HEK293 (cell line): ENCODE measurements around the gene MAGI2.
"Not testable (repeated sequence)": the region's sequence is repeated elsewhere in the genome, so short reads cannot be mapped to it uniquely, and the experiment has no call there.

Source experiments
- HOXC10 ChIP-seq: sonication (generic); formaldehyde crosslinking; IDR thresholded peaks from 2 replicates; pipeline ENCODE4 v1.8.1; 2023; ENCODE audit warnings: mild to moderate bottlenecking, missing genetic modification reagents
- ZNF366 ChIP-seq: fragments of 450-650 bp; formaldehyde crosslinking; conservative IDR thresholded peaks from 2 replicates; pipeline ENCODE4 v1.5.1; 2016; ENCODE audit warnings: missing biosample characterization, missing genetic modification characterization
- ZNF391 ChIP-seq: fragments of 450-650 bp; formaldehyde crosslinking; IDR thresholded peaks from 2 replicates; pipeline ENCODE4 v1.5.1; 2016; ENCODE audit warnings: low read depth, missing biosample characterization, missing genetic modification characterization, borderline replicate concordance
- TF ChIP-seq, protein P1 (sequence below): fragments of 450-650 bp; formaldehyde crosslinking; IDR thresholded peaks from 2 replicates; pipeline ENCODE4 v1.5.1; 2016; ENCODE audit warnings: missing biosample characterization, missing genetic modification characterization
- TF ChIP-seq, protein P2 (sequence below): fragments of 450-650 bp; formaldehyde crosslinking; IDR thresholded peaks from 2 replicates; pipeline ENCODE4 v1.5.1; 2016; ENCODE audit warnings: missing biosample characterization, missing genetic modification characterization, low read depth
- TF ChIP-seq, protein P3 (sequence below): fragments of 450-650 bp; IDR thresholded peaks from 2 replicates; pipeline ENCODE4 v1.5.1; 2018; ENCODE audit warnings: missing biosample characterization, mild to moderate bottlenecking, missing genetic modification characterization
- TF ChIP-seq, protein P4 (sequence below): fragments of 450-650 bp; formaldehyde crosslinking; IDR thresholded peaks from 2 replicates; pipeline ENCODE4 v1.5.1; 2016; ENCODE audit warnings: missing biosample characterization, missing genetic modification characterization

DNA sequence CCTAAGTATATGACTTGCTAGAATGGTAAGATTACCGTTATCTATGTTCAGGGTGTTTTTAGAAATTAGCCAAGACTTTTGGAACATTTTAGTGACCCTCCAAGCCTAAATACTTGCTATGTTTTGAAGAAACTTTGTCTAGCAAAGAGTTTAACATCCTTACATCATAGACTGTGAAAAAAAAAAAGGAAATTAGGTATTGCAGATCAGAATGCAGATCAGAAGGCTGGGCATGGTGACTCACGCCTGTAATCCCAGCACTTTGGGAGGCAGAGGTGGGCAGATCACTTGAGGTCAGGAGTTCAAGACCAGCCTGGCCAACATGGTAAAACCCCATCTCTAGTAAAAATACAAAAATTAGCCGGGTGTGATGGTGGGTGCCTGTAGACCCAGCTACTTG lies 10.7 kb downstream of the MAGI2 start:
- TF ChIP-seq, protein P1, sequence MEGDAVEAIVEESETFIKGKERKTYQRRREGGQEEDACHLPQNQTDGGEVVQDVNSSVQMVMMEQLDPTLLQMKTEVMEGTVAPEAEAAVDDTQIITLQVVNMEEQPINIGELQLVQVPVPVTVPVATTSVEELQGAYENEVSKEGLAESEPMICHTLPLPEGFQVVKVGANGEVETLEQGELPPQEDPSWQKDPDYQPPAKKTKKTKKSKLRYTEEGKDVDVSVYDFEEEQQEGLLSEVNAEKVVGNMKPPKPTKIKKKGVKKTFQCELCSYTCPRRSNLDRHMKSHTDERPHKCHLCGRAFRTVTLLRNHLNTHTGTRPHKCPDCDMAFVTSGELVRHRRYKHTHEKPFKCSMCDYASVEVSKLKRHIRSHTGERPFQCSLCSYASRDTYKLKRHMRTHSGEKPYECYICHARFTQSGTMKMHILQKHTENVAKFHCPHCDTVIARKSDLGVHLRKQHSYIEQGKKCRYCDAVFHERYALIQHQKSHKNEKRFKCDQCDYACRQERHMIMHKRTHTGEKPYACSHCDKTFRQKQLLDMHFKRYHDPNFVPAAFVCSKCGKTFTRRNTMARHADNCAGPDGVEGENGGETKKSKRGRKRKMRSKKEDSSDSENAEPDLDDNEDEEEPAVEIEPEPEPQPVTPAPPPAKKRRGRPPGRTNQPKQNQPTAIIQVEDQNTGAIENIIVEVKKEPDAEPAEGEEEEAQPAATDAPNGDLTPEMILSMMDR: not testable (repeated sequence)
- not testable (repeated sequence) for TF ChIP-seq ZNF391 (tag by site-specific recombination); ZNF366 (tag by site-specific recombination); HOXC10 (CRISPR knock-in tag)
- TF ChIP-seq, protein P2, sequence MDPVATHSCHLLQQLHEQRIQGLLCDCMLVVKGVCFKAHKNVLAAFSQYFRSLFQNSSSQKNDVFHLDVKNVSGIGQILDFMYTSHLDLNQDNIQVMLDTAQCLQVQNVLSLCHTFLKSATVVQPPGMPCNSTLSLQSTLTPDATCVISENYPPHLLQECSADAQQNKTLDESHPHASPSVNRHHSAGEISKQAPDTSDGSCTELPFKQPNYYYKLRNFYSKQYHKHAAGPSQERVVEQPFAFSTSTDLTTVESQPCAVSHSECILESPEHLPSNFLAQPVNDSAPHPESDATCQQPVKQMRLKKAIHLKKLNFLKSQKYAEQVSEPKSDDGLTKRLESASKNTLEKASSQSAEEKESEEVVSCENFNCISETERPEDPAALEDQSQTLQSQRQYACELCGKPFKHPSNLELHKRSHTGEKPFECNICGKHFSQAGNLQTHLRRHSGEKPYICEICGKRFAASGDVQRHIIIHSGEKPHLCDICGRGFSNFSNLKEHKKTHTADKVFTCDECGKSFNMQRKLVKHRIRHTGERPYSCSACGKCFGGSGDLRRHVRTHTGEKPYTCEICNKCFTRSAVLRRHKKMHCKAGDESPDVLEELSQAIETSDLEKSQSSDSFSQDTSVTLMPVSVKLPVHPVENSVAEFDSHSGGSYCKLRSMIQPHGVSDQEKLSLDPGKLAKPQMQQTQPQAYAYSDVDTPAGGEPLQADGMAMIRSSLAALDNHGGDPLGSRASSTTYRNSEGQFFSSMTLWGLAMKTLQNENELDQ (tag by site-specific recombination): not testable (repeated sequence)
- TF ChIP-seq, protein P3, sequence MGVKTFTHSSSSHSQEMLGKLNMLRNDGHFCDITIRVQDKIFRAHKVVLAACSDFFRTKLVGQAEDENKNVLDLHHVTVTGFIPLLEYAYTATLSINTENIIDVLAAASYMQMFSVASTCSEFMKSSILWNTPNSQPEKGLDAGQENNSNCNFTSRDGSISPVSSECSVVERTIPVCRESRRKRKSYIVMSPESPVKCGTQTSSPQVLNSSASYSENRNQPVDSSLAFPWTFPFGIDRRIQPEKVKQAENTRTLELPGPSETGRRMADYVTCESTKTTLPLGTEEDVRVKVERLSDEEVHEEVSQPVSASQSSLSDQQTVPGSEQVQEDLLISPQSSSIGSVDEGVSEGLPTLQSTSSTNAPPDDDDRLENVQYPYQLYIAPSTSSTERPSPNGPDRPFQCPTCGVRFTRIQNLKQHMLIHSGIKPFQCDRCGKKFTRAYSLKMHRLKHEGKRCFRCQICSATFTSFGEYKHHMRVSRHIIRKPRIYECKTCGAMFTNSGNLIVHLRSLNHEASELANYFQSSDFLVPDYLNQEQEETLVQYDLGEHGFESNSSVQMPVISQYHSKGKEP (tag by site-specific recombination): not testable (repeated sequence)
- TF ChIP-seq, protein P4, sequence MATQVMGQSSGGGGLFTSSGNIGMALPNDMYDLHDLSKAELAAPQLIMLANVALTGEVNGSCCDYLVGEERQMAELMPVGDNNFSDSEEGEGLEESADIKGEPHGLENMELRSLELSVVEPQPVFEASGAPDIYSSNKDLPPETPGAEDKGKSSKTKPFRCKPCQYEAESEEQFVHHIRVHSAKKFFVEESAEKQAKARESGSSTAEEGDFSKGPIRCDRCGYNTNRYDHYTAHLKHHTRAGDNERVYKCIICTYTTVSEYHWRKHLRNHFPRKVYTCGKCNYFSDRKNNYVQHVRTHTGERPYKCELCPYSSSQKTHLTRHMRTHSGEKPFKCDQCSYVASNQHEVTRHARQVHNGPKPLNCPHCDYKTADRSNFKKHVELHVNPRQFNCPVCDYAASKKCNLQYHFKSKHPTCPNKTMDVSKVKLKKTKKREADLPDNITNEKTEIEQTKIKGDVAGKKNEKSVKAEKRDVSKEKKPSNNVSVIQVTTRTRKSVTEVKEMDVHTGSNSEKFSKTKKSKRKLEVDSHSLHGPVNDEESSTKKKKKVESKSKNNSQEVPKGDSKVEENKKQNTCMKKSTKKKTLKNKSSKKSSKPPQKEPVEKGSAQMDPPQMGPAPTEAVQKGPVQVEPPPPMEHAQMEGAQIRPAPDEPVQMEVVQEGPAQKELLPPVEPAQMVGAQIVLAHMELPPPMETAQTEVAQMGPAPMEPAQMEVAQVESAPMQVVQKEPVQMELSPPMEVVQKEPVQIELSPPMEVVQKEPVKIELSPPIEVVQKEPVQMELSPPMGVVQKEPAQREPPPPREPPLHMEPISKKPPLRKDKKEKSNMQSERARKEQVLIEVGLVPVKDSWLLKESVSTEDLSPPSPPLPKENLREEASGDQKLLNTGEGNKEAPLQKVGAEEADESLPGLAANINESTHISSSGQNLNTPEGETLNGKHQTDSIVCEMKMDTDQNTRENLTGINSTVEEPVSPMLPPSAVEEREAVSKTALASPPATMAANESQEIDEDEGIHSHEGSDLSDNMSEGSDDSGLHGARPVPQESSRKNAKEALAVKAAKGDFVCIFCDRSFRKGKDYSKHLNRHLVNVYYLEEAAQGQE (tag by site-specific recombination): not testable (repeated sequence)
